Measurements from ENCODE around the gene FLNC.

- TF ChIP-seq CTCF (IDR thresholded peaks at IDR 0.05 in 8 of 11, conservative IDR thresholded peaks at IDR 0.05 in 3 of 11), result no peak
- TF ChIP-seq POLR2A (IDR thresholded peaks at IDR 0.05), result no peak
- TF ChIP-seq POLR2AphosphoS5 (IDR thresholded peaks at IDR 0.05), result no peak
Measured at GRCh38 chr7:128873234-128873633, 43.0 kb downstream of the FLNC start.
